CD4-positive, alpha-beta T cell treated with Interleukin-15 for 1 hour (primary cell): Measurements from ENCODE around the gene INVS.

ENCODE experiments used
- DNase-seq: peaks from one replicate; pipeline ENCODE4 v3.0.0-alpha.2; 2020

INVS gene

GRCh38 chr9:100350188-100350587, 251.1 kb downstream of the INVS start:
- DNase-seq: no peak
